Measurements from ENCODE around the gene SMC1B.

DNA sequence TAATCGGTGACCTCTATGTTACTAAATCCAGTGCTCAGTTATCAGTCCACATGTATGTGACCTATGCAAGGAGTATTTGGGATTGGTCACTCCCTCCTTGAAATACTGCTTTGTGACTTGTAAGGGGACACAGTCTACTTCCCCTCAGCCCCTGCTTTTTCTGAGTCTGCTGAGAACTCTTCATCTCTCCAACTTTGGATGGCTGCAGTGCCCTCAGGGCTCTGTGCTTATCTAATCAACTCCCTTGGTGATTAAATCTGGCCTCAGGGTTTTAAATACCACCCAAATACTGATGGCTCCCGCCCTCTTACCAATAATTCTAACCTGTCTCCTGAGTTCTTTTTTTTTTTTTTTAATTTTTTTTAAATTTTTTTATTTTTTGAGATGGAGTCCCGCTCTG is 63.5 kb downstream of the SMC1B start:
- TF ChIP-seq, protein P1, sequence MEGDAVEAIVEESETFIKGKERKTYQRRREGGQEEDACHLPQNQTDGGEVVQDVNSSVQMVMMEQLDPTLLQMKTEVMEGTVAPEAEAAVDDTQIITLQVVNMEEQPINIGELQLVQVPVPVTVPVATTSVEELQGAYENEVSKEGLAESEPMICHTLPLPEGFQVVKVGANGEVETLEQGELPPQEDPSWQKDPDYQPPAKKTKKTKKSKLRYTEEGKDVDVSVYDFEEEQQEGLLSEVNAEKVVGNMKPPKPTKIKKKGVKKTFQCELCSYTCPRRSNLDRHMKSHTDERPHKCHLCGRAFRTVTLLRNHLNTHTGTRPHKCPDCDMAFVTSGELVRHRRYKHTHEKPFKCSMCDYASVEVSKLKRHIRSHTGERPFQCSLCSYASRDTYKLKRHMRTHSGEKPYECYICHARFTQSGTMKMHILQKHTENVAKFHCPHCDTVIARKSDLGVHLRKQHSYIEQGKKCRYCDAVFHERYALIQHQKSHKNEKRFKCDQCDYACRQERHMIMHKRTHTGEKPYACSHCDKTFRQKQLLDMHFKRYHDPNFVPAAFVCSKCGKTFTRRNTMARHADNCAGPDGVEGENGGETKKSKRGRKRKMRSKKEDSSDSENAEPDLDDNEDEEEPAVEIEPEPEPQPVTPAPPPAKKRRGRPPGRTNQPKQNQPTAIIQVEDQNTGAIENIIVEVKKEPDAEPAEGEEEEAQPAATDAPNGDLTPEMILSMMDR (IDR thresholded peaks at IDR 0.05) = no peak
- TF ChIP-seq EP300 (IDR thresholded peaks at IDR 0.05) = no peak

Data from esophagus muscularis mucosa (tissue), 3 donors.